HCT116 (cell line): ENCODE measurements around the gene ROBO1. TPM values are rescaled to one million over a fixed set of nuclear protein-coding genes. Genes with fewer than 3 reads are reported as not detected.

ENCODE experiments used
- ATAC-seq: fragments of 200-7000 bp; cut with Tn5 transposase; 2 replicates; pipeline ENCODE4 v1.9.1; 2020; ENCODE audit warnings: mild to moderate bottlenecking, moderate library complexity
- BruUV-seq: library from RNA; stranded (reverse); fragments of 400-500 nt; replicated peaks from 2 replicates; lab custom pipeline; 2021; lab: Mats Ljungman, UMichigan
- CTCF ChIA-PET: fragments of 300-600 bp; sonication (Branson Sonifier 250); formaldehyde crosslinking; loops from one replicate; lab custom pipeline; 2021; ENCODE audit warnings: antibody characterized with exemption; lab: Charles Lee
- POLR2A ChIA-PET: fragments of 300-600, 350-600 bp; sonication (Branson Sonifier 250); formaldehyde crosslinking; loops from one replicate; lab custom pipeline; 2021; ENCODE audit warnings: antibody characterized with exemption; lab: Charles Lee
- RAD21 ChIA-PET, 2 experiments: fragments of 300-600 bp; sonication (Branson Sonifier 250); formaldehyde crosslinking; loops; one replicate each; lab custom pipeline; 2023; ENCODE audit warnings: low total read pairs in 2 of 2; ENCODE audit not compliant: uncharacterized antibody in 2 of 2, unreplicated experiment in 2 of 2, low non-redundant PET in 1 of 2; lab: Charles Lee
- DNase-seq: peaks from one replicate; pipeline ENCODE4 v3.0.0-alpha.2; 2010; ENCODE audit warnings: low read depth, low spot score
- H2AFZ ChIP-seq: fragments of 200-600 bp; shearing (Covaris generic), sonication (generic); 2 replicates; pipeline ENCODE4 v1.6.1; 2017; ENCODE audit warnings: low read depth, mixed run types, mixed read lengths, antibody characterized with exemption, low read length; ENCODE audit not compliant: poor library complexity, severe bottlenecking
- H3K27ac ChIP-seq: 2 replicates; pipeline ENCODE4 v1.5.1; 2012; ENCODE audit warnings: low read depth, low read length
- H3K27me3 ChIP-seq: fragments of 200-600 bp; sonication (generic); 2 replicates; pipeline ENCODE4 v1.6.1; 2016; ENCODE audit warnings: mixed run types, low read length, mixed read lengths; ENCODE audit not compliant: insufficient read depth
- H3K36me3 ChIP-seq, 2 experiments: fragments of 200-500 bp in 1 of 2; fragments of 200-600 bp in 1 of 2; sonication (Bioruptor generic) in 1 of 2; sonication (generic) in 1 of 2; 2 replicates each; pipeline versions ENCODE4 v1.5.1 to v1.6.1; 2014 to 2016; ENCODE audit warnings: low read length in 2 of 2, inconsistent platforms in 1 of 2, mixed read lengths in 1 of 2, mixed run types in 1 of 2; ENCODE audit not compliant: insufficient read depth in 2 of 2, control insufficient read depth in 1 of 2
- H3K4me1 ChIP-seq, 2 experiments: fragments of 200-600 bp in 1 of 2; sonication (generic) in 1 of 2; 2 replicates each; pipeline versions ENCODE4 v1.5.1 to v1.6.1; 2012 to 2017; ENCODE audit warnings: low read length in 2 of 2, inconsistent platforms in 1 of 2, mild to moderate bottlenecking in 1 of 2, mixed read lengths in 1 of 2, mixed run types in 1 of 2, moderate library complexity in 1 of 2; ENCODE audit not compliant: insufficient read depth in 2 of 2, control insufficient read depth in 1 of 2
- H3K4me2 ChIP-seq: fragments of 200-600 bp; sonication (generic); 2 replicates; pipeline ENCODE4 v1.6.1; 2017; ENCODE audit warnings: mixed run types, low read length, mixed read lengths
- H3K4me3 ChIP-seq, 2 experiments: fragments of 200-600 bp in 1 of 2; sonication (generic) in 1 of 2; replicated peaks in 1 of 2; 2 replicates each; pipeline ENCODE4 v1.5.1; 2011 to 2016; ENCODE audit warnings: low read length in 2 of 2, control low read depth in 1 of 2, low read depth in 1 of 2, mild to moderate bottlenecking in 1 of 2, mixed read lengths in 1 of 2, mixed run types in 1 of 2
- H3K79me2 ChIP-seq: fragments of 200-600 bp; sonication (generic); 2 replicates; pipeline ENCODE4 v1.6.1; 2017; ENCODE audit warnings: mild to moderate bottlenecking, mixed run types, low read length, moderate library complexity, mixed read lengths; ENCODE audit not compliant: insufficient read depth
- H3K9ac ChIP-seq: fragments of 200-600 bp; sonication (generic); 2 replicates; pipeline ENCODE4 v1.6.1; 2016; ENCODE audit warnings: low read length, mixed read lengths
- H3K9me2 ChIP-seq: fragments of 200-600 bp; sonication (generic), shearing (Covaris generic); 2 replicates; pipeline ENCODE4 v1.6.1; 2017; ENCODE audit warnings: mixed run types, mild to moderate bottlenecking, moderate library complexity; ENCODE audit not compliant: insufficient read depth
- H3K9me3 ChIP-seq, 2 experiments: fragments of 200-500 bp in 1 of 2; fragments of 200-600 bp in 1 of 2; sonication (Bioruptor generic) in 1 of 2; sonication (generic) in 1 of 2; 2 replicates each; pipeline ENCODE4 v1.6.1; 2014 to 2017; ENCODE audit warnings: low read length in 2 of 2, mixed read lengths in 2 of 2, inconsistent platforms in 1 of 2, low read depth in 1 of 2, mild to moderate bottlenecking in 1 of 2, mixed run types in 1 of 2, moderate library complexity in 1 of 2; ENCODE audit not compliant: control insufficient read depth in 1 of 2, insufficient read depth in 1 of 2
- H4K20me1 ChIP-seq: fragments of 200-600 bp; sonication (generic), shearing (Covaris generic); 2 replicates; pipeline ENCODE4 v1.6.1; 2017; ENCODE audit warnings: mixed run types, mild to moderate bottlenecking, moderate library complexity; ENCODE audit not compliant: insufficient read depth
- CBX3 ChIP-seq: IDR thresholded peaks from 2 replicates; pipeline ENCODE4 v1.6.1; 2012; ENCODE audit warnings: low read depth
- EGR1 ChIP-seq: IDR thresholded peaks from 2 replicates; pipeline ENCODE4 v1.6.1; 2012; ENCODE audit warnings: low read depth
- ELF1 ChIP-seq: IDR thresholded peaks from 2 replicates; pipeline ENCODE4 v1.6.1; 2012; ENCODE audit warnings: low read depth, borderline replicate concordance
- EZH2 ChIP-seq: fragments of 200-600 bp; sonication (generic); IDR thresholded peaks from 2 replicates; pipeline ENCODE4 v1.6.1; 2017; ENCODE audit warnings: antibody characterized with exemption, mixed run types
- EZH2phosphoT487 ChIP-seq: fragments of 200-600 bp; IDR thresholded peaks from 2 replicates; pipeline ENCODE4 v1.6.1; 2018; ENCODE audit warnings: antibody characterized with exemption, borderline replicate concordance
- JUND ChIP-seq: IDR thresholded peaks from 2 replicates; pipeline ENCODE4 v1.6.1; 2012
- POLR2A ChIP-seq: IDR thresholded peaks from 2 replicates; pipeline ENCODE4 v1.7.0; 2011; ENCODE audit warnings: borderline replicate concordance; ENCODE audit not compliant: insufficient read depth, insufficient read length; ENCODE audit errors: extremely low read depth
- POLR2AphosphoS5 ChIP-seq: IDR thresholded peaks from 2 replicates; pipeline ENCODE4 v1.6.1; 2011; ENCODE audit warnings: mild to moderate bottlenecking, low read depth, low read length, moderate library complexity
- SIN3A ChIP-seq: IDR thresholded peaks from 2 replicates; pipeline ENCODE4 v1.6.1; 2012; ENCODE audit warnings: low read depth
- SP1 ChIP-seq: IDR thresholded peaks from 2 replicates; pipeline ENCODE4 v1.6.1; 2012; ENCODE audit warnings: low read depth
- SRF ChIP-seq: IDR thresholded peaks from 2 replicates; pipeline ENCODE4 v1.6.1; 2012; ENCODE audit warnings: low read depth
- TCF7L2 ChIP-seq: IDR thresholded peaks from 2 replicates; pipeline ENCODE4 v1.7.0; 2011; ENCODE audit warnings: borderline replicate concordance, inconsistent platforms; ENCODE audit not compliant: insufficient read depth, insufficient read length; ENCODE audit errors: extremely low read depth
- YY1 ChIP-seq: IDR thresholded peaks from 2 replicates; pipeline ENCODE4 v1.6.1; 2011; ENCODE audit warnings: low read length, low read depth, moderate library complexity, mild to moderate bottlenecking; ENCODE audit not compliant: insufficient replicate concordance; ENCODE audit errors: extremely low read depth
- ZFX ChIP-seq: fragments of 450-650 bp; IDR thresholded peaks from 2 replicates; pipeline ENCODE4 v1.6.1; 2017
- ZNF274 ChIP-seq: fragments of 200-500 bp; sonication (Bioruptor generic); IDR thresholded peaks from 2 replicates; pipeline ENCODE4 v1.6.1; 2014; ENCODE audit warnings: mild to moderate bottlenecking, low read depth, low read length, inconsistent platforms
- intact Hi-C: fragments of 100-400 bp; cut with micrococcal nuclease; formaldehyde crosslinking; loops from 2 replicates; pipeline ENCODE4 v1.10.0; 2022
- total RNA-seq: library from RNA; stranded (reverse); gene quantifications from one replicate; pipeline ENCODE4 v1.2.1, GENCODE V29; 2021; ENCODE audit not compliant: unreplicated experiment
- TF ChIP-seq, protein P1 (sequence below): IDR thresholded peaks from 2 replicates; pipeline ENCODE4 v1.6.1; 2012; ENCODE audit warnings: low read depth
- TF ChIP-seq, protein P2 (sequence below), 3 experiments: fragments of 200-600 bp in 1 of 3; sonication (generic) in 1 of 3; IDR thresholded peaks in 2 of 3; conservative IDR thresholded peaks in 1 of 3; 2 replicates each; pipeline ENCODE4 v1.5.1; 2012 to 2017; ENCODE audit warnings: low read depth in 2 of 3, low read length in 2 of 3, antibody characterized with exemption in 1 of 3, borderline replicate concordance in 1 of 3, control low read depth in 1 of 3, mild to moderate bottlenecking in 1 of 3, mixed read lengths in 1 of 3, mixed run types in 1 of 3, moderate library complexity in 1 of 3; ENCODE audit not compliant: insufficient read depth in 1 of 3
- TF ChIP-seq, protein P3 (sequence below): IDR thresholded peaks from 2 replicates; pipeline ENCODE4 v1.6.1; 2012

ROBO1 gene
- total RNA-seq, 1 experiment from 2014 or later: 0.27 TPM

DNA sequence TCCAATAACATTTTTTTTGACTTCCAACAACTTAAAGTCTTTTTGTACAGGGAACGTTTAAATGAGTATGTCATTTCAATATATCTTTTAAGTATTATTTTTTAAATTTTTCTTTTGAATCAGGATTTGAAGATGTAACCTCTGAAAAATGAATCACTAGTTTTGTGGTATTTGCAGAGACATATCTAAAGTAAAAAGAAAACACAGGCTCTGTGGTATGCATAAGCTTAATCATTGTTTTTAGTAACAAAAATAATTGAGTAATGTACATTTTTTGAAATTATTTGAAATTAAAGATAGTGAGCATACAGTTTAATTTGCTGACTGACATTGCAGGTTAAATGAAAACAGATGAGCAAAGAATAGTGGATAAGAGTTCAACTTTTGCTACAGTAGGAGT lies 531.3 kb downstream of the ROBO1 start:
- H3K79me2 ChIP-seq: no peaks in the 10 kb centered on the region
- ATAC-seq (no peak), DNase-seq (no peak)
- H4K20me1 ChIP-seq: no peaks in the 10 kb centered on the region
- ChIA-PET POLR2A (no interaction called here), CTCF (no interaction called here), RAD21 (no interaction called here)
- no peak overlapping the region for H3K4me3 ChIP-seq
- no peaks in the 10 kb centered on the region for H3K27me3 ChIP-seq
- intact Hi-C loops: no loop called here
- H3K36me3 ChIP-seq: no peaks in the 10 kb centered on the region
- H3K4me1 ChIP-seq: no peaks in the 10 kb centered on the region
- no peaks in the 10 kb centered on the region for H3K9me2 ChIP-seq
- H3K4me2 ChIP-seq: no peak overlapping the region
- no peak overlapping the region for H3K27ac ChIP-seq
- BruUV-seq: no TSS peak
- peaks cover 9 to 23% of the 10 kb centered on the region in 2 experiments; a peak in 2 of 4 replicates for H3K9me3 ChIP-seq
- no peak overlapping the region for H2AFZ ChIP-seq
- no peak overlapping the region for H3K9ac ChIP-seq
- TF ChIP-seq CBX3 (no peak), POLR2AphosphoS5 (no peak), JUND (no peak), ZFX (no peak), ELF1 (no peak), SRF (no peak), POLR2A (no peak), SIN3A (no peak), EZH2 (no peak), EGR1 (no peak), SP1 (no peak), EZH2phosphoT487 (no peak), ZNF274 (no peak), TCF7L2 (no peak), YY1 (no peak)
- TF ChIP-seq, protein P1, sequence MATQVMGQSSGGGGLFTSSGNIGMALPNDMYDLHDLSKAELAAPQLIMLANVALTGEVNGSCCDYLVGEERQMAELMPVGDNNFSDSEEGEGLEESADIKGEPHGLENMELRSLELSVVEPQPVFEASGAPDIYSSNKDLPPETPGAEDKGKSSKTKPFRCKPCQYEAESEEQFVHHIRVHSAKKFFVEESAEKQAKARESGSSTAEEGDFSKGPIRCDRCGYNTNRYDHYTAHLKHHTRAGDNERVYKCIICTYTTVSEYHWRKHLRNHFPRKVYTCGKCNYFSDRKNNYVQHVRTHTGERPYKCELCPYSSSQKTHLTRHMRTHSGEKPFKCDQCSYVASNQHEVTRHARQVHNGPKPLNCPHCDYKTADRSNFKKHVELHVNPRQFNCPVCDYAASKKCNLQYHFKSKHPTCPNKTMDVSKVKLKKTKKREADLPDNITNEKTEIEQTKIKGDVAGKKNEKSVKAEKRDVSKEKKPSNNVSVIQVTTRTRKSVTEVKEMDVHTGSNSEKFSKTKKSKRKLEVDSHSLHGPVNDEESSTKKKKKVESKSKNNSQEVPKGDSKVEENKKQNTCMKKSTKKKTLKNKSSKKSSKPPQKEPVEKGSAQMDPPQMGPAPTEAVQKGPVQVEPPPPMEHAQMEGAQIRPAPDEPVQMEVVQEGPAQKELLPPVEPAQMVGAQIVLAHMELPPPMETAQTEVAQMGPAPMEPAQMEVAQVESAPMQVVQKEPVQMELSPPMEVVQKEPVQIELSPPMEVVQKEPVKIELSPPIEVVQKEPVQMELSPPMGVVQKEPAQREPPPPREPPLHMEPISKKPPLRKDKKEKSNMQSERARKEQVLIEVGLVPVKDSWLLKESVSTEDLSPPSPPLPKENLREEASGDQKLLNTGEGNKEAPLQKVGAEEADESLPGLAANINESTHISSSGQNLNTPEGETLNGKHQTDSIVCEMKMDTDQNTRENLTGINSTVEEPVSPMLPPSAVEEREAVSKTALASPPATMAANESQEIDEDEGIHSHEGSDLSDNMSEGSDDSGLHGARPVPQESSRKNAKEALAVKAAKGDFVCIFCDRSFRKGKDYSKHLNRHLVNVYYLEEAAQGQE: no peak
- TF ChIP-seq, protein P2, sequence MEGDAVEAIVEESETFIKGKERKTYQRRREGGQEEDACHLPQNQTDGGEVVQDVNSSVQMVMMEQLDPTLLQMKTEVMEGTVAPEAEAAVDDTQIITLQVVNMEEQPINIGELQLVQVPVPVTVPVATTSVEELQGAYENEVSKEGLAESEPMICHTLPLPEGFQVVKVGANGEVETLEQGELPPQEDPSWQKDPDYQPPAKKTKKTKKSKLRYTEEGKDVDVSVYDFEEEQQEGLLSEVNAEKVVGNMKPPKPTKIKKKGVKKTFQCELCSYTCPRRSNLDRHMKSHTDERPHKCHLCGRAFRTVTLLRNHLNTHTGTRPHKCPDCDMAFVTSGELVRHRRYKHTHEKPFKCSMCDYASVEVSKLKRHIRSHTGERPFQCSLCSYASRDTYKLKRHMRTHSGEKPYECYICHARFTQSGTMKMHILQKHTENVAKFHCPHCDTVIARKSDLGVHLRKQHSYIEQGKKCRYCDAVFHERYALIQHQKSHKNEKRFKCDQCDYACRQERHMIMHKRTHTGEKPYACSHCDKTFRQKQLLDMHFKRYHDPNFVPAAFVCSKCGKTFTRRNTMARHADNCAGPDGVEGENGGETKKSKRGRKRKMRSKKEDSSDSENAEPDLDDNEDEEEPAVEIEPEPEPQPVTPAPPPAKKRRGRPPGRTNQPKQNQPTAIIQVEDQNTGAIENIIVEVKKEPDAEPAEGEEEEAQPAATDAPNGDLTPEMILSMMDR (IDR thresholded peaks at IDR 0.05 in 2 of 3, conservative IDR thresholded peaks at IDR 0.05 in 1 of 3; ENCODE audit: borderline replicate concordance in 1 of 3, insufficient read depth in 1 of 3, low read depth in 2 of 3, low read length in 2 of 3): no peak
- TF ChIP-seq, protein P3, sequence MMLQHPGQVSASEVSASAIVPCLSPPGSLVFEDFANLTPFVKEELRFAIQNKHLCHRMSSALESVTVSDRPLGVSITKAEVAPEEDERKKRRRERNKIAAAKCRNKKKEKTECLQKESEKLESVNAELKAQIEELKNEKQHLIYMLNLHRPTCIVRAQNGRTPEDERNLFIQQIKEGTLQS: no peak
